Activated naive CD4-positive, alpha-beta T cell treated with anti-CD3 and anti-CD28 coated beads, Interleukin-2, amount 10 ng/mL, durations not matched to agents 5 hours and 36 hours (primary cell): ENCODE data around the gene FITM1. TPM values are rescaled to one million over a fixed set of nuclear protein-coding genes. Genes with fewer than 3 reads are reported as not detected.

Experiments used
- microRNA-seq: library from miRNA; unstranded; fragments of <30 nt; microRNA quantifications from one replicate; pipeline ENCODE4 v1.2.0, GENCODE V29; 2022; ENCODE audit warnings: borderline microRNAs expressed, borderline replicate concordance
- total RNA-seq, 2 experiments: library from RNA; stranded (reverse); gene quantifications; one replicate each; pipeline ENCODE4 v1.2.3, GENCODE V29; 2021

FITM1 gene
- total RNA-seq = 1 to 10 TPM; 1.4 to 1.5 TPM

GRCh38 chr14:24130380-24130716, at the start of gene FITM1:
Gene FITM1 (plus strand): TSS chr14:24130659. CDS start chr14:24131564, 905 bp downstream.

GRCh38 chr14:24093901-24094840, 36.3 kb upstream of the FITM1 start, which contains the start of gene PCK2:
Gene PCK2 (plus strand): TSS chr14:24094311. CDS start chr14:24094406, 95 bp downstream.

GRCh38 chr14:24114532-24115421, 15.7 kb upstream of the FITM1 start, which contains the start of the genes DCAF11 and NRL:
Gene DCAF11 (plus strand): TSS chr14:24114777. CDS start chr14:24115595, 818 bp downstream.
Gene NRL (minus strand): TSS chr14:24114949. CDS start chr14:24082848, 32,101 bp downstream.

GRCh38 chr14:24135834-24136683, 5.6 kb downstream of the FITM1 start, which contains the start of gene PSME1:
Gene PSME1 (plus strand): TSS chr14:24136194. CDS start chr14:24136263, 69 bp downstream.

GRCh38 chr14:24141097-24141880, 10.8 kb downstream of the FITM1 start, which contains the start of gene EMC9:
Gene EMC9 (minus strand): TSS chr14:24141591. CDS start chr14:24141304, 287 bp downstream.

GRCh38 chr14:24146453-24146977, 16.1 kb downstream of the FITM1 start, which contains the start of gene PSME2:
Gene PSME2 (minus strand): TSS chr14:24146610. CDS start chr14:24146581, 29 bp downstream.

GRCh38 chr14:24146978-24147760, 16.7 kb downstream of the FITM1 start, which contains the start of gene RNF31:
Gene RNF31 (plus strand): TSS chr14:24147498. CDS start chr14:24147699, 201 bp downstream.

GRCh38 chr14:24160850-24161804, 30.7 kb downstream of the FITM1 start, which contains the start of gene IRF9:
Gene IRF9 (plus strand): TSS chr14:24161265. CDS start chr14:24162145, 880 bp downstream.

GRCh38 chr14:24171422-24172260, 41.2 kb downstream of the FITM1 start, which contains the start of gene REC8:
Gene REC8 (plus strand): TSS chr14:24172080. CDS start chr14:24172553, 473 bp downstream.

Small RNA genes lying within 50 kb of the gene (microRNA-seq; reads per million reads assigned to microRNA genes)
- gene MIR7703 = not detected

Other genes with a start within 250 kb of the FITM1 start
- 10 to 100 TPM; 18.3 to 19.6 TPM for gene DHRS4, start 176.9 kb upstream of the FITM1 start, total RNA-seq
- 10 to 100 TPM; 18.7 to 20.6 TPM for gene DHRS4L2, start 141.7 kb upstream of the FITM1 start, total RNA-seq
- gene CARMIL3, start 78.7 kb upstream of the FITM1 start, total RNA-seq = under 1 TPM; 0.50 to 0.65 TPM
- not detected for gene CPNE6, start 59.1 kb upstream of the FITM1 start, total RNA-seq
- gene PCK2, start 36.3 kb upstream of the FITM1 start, total RNA-seq = 10 to 100 TPM; 53.5 to 54.5 TPM
- 100 to 1,000 TPM; 101 TPM for gene DCAF11, start 15.9 kb upstream of the FITM1 start, total RNA-seq
- 1 to 10 TPM; 3.0 to 3.1 TPM for gene NRL, start 15.7 kb upstream of the FITM1 start, total RNA-seq
- 100 to 1,000 TPM; 453 to 473 TPM for gene PSME1, start 5.5 kb downstream of the FITM1 start, total RNA-seq
- gene EMC9, start 10.9 kb downstream of the FITM1 start, total RNA-seq = 10 to 100 TPM; 30.9 to 34.8 TPM
- 100 to 1,000 TPM; 386 to 389 TPM for gene PSME2, start 16.0 kb downstream of the FITM1 start, total RNA-seq
- gene RNF31, start 16.8 kb downstream of the FITM1 start, total RNA-seq = 100 to 1,000 TPM; 108 to 111 TPM
- 100 to 1,000 TPM; 223 to 232 TPM for gene IRF9, start 30.6 kb downstream of the FITM1 start, total RNA-seq
- 10 to 100 TPM; 48.9 to 49.8 TPM for gene REC8, start 41.4 kb downstream of the FITM1 start, total RNA-seq
- 10 to 100 TPM; 42.4 to 43.3 TPM for gene IPO4, start 58.2 kb downstream of the FITM1 start, total RNA-seq
- 10 to 100 TPM; 32.2 to 32.3 TPM for gene TM9SF1, start 64.8 kb downstream of the FITM1 start, total RNA-seq
- gene TSSK4, start 75.0 kb downstream of the FITM1 start, total RNA-seq = under 1 TPM; 0.34 to 0.60 TPM
- gene CHMP4A, start 82.8 kb downstream of the FITM1 start, total RNA-seq = 10 to 100 TPM; 85.1 to 89.0 TPM
- gene MDP1, start 85.4 kb downstream of the FITM1 start, total RNA-seq = 10 to 100 TPM; 16.0 to 17.1 TPM
- gene NEDD8, start 101.7 kb downstream of the FITM1 start, total RNA-seq = 100 to 1,000 TPM; 164 to 175 TPM
- 10 to 100 TPM; 67.8 to 70.1 TPM for gene GMPR2, start 102.3 kb downstream of the FITM1 start, total RNA-seq
- 100 to 1,000 TPM; 120 to 130 TPM for gene TINF2, start 112.0 kb downstream of the FITM1 start, total RNA-seq
- gene TGM1, start 132.5 kb downstream of the FITM1 start, total RNA-seq = 1 to 10 TPM; 3.3 to 4.5 TPM
- 10 to 100 TPM; 42.3 to 44.3 TPM for gene RABGGTA, start 140.9 kb downstream of the FITM1 start, total RNA-seq
- 10 to 100 TPM; 32.0 to 36.6 TPM for gene DHRS1, start 169.1 kb downstream of the FITM1 start, total RNA-seq
- gene NOP9, start 169.2 kb downstream of the FITM1 start, total RNA-seq = 10 to 100 TPM; 30.7 to 30.9 TPM
- gene CIDEB, start 177.3 kb downstream of the FITM1 start, total RNA-seq = 10 to 100 TPM; 29.0 to 30.2 TPM
- gene LTB4R2, start 179.5 kb downstream of the FITM1 start, total RNA-seq = 10 to 100 TPM; 20.8 to 21.0 TPM
- gene LTB4R, start 180.8 kb downstream of the FITM1 start, total RNA-seq = 10 to 100 TPM; 24.9 to 28.5 TPM
- 1 to 10 TPM; 3.8 to 4.5 TPM for gene ADCY4, start 204.4 kb downstream of the FITM1 start, total RNA-seq
- gene RIPK3, start 209.3 kb downstream of the FITM1 start, total RNA-seq = 10 to 100 TPM; 35.0 to 36.5 TPM
- not detected for gene NFATC4, start 237.5 kb downstream of the FITM1 start, total RNA-seq